GM19351 (cell line): ENCODE results near the gene TGFBR3L.
"Not testable (repeated sequence)": the region's sequence is repeated elsewhere in the genome, so short reads cannot be mapped to it uniquely, and the experiment has no call there.

ENCODE experiments used
- ATAC-seq: cut with Tn5 transposase; IDR thresholded peaks from one replicate; pipeline ENCODE4 v1.9.1; 2021; ENCODE audit warnings: mild to moderate bottlenecking, moderate library complexity; ENCODE audit not compliant: unreplicated experiment

The TGFBR3L gene

DNA sequence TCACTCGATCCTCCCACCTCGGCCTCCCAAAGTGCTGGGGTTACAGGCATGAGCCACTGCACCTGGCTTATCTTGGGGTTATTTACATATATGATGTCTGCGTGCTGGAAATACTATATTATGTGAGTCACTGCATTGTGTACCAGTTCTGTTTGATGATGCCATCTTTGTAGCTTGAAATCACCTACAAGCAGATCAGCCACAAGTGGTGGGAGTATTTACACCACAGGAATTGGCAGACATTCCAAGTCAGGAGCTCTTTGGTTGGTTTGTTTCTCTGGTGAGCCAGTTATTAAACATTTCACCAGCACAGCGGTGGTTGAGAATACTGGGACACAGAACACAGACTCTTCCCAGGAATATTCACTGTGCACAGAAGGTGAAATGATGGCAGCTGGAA, 33.3 kb downstream of the TGFBR3L start:
- ATAC-seq: no peak

DNA sequence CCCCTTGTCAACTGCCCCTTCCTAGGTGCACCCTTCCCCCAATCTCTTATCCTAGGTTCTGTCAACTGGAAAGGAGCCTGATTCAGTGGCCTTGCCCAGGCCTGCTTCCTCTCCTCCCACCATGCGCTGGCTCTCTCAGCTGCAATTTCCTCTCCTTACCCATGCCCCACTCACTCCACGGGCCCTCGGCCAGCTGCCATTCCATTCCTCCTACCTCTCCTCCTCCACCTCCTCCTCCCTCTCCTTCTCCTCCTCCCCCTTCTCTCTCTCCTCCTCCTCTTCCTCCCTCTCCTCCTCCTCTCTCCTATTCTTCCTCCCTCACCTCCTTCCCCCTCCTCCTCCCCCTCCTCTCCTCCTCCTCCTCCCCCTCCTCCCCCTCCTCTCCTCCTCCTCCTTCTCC, 38.4 kb downstream of the TGFBR3L start:
- ATAC-seq: no peak

DNA sequence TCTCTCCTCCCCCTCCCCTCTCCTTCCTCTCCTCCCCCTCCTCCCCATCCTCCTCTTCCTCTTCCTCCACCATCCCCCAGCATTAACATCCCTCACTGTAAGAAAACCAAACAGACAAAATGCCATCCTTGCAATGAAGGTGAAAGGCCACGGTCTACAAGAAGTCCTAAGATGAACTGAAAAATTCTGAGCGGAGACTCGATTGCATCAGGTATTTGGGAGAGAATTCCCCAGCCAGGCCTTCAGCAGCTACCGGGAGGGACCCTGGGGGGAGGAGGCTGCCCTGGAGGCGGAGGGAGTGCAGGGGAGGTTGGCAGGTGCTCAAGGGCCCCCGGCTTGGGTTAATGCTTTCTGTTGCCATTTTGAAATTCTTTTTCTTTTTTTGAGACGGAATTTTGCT, 38.9 kb downstream of the TGFBR3L start:
- ATAC-seq: no peak

DNA sequence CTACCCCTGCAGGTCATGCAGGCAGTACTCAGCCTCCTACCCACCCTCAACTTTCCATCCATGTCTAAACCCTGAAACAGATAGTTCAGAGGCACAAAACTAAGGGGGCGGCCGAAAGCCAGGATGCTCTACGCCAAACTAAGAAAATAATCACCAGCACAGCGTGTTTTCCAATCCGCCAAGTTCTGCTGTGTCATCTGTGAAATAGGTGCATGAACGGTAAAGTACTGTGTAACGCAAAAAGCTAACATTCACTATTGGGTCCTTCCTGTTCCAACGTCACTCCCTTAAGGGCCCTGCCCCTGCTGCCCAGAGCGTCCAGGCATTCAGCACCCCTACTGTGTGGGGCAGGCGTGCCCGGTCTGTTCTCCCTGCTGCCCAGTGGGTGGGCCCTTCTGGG, 41.1 kb downstream of the TGFBR3L start:
- ATAC-seq: no peak

DNA sequence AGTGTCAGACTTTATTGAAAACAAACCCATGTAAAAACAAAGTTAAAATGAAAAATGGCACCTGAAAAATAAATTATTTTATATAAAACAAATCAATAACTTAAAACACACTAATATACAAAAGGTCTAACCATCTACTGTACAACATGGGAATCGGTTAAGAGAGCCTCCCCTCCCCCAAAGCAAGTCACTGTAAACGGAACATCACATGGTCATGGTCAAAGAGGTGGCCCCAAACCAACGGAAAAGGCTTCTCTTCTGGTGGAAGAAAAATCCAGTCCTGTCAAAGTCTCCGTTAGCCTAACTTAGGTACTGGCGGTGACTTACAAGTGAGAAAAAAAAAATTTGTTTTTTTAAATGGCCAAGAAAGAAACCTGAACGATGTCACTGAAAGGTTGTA, 44.6 kb downstream of the TGFBR3L start:
- ATAC-seq: no peak

DNA sequence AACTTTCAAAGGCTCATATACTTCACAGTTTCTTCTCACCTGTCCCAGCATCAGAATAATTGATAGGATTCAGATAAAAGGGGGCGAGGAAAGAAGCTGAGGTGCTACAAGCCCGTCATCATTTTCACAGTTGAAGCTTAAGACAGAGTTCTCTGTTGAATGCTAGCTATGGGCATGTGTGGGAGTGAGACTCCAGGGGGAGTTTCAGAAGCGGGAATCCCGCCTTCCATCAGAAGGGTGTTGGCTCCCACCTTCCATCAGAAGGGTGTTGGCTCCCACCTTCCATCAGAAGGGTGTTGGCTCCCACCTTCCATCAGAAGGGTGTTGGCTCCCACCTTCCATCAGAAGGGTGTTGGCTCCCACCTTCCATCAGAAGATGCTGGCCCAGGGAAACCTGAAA, 46.5 kb downstream of the TGFBR3L start:
- ATAC-seq: not testable (repeated sequence)

DNA sequence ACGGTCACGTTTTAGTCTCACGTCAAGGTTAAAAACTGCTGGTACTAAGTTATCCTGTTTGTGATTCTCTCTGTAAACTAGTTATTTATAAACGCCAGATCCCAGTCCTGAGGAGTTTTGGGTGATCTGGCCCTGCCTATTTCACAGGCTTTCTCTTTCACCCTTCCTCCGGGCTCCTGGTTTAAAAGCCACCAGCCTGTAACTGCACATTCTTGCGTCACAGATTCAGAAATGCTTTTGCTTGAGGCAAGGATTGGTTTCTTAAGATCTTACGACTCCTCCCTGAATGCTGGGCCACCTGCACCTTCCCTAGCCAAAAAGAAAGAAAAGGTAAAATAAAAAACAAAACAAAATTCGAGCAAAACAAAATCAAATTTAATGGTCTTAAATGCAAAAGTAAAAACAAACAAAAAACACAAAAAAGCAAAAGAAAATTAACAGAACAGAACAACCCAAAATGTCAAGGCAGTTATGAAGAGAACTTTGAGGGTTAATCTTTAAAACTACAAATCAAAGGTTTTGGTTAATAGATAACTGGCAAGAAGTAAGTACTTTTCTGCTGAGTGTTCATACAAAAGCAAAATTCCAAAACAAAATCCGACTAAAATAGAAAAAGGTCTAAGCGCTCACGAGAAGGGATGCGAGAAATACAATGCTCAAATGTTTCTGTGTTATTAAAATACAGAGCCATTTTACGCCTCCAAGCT, 47.4 kb downstream of the TGFBR3L start:
- no peak for ATAC-seq

DNA sequence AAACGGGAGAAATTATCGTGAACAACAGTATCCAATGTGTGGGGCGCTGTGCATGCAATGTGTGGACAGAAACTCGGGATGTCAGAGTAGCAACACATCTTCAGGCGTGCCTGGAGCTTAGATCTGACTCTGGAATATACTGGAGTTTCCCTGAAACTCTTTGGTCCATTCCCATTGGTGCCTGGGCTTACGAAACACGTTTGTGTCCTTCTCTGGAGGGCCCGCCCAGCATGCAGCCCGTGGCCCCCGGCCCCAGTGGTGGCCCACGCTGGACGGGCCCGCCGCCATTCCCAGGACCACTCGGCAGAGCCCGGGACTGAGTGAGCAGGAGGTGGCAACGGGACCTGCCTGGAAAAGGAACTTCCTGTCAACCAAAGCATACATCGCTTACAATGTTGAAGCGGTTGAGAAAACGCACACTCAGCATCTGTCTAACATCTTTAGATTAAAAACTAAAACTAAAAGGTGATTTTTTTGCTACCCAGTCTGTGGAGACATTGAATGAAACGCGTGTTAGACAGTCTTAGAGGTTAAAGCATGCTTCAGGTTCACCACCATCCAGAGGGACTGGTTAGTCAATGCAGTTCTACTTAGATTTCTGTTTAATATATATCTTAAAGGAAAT, 48.1 kb downstream of the TGFBR3L start:
- ATAC-seq: no peak

DNA sequence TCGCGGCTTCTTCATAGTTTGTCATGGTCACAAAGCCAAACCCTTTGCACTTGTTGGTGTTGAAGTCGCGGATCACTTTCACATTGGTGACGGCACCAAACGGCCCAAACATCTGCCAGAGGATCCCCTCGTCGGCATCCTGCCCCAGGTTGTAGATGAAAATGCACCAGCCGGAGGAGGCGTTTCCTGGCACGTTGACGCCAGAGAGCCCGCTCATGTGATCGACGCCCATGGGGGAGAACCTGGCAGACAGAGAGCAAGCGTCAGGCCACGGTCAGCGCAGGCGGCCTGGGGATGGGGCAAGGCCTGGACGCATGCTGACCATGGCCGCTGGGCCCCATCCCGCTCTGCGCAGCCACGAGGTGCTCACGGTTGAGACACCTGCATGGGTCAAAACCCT, 48.9 kb downstream of the TGFBR3L start:
- ATAC-seq: no peak

DNA sequence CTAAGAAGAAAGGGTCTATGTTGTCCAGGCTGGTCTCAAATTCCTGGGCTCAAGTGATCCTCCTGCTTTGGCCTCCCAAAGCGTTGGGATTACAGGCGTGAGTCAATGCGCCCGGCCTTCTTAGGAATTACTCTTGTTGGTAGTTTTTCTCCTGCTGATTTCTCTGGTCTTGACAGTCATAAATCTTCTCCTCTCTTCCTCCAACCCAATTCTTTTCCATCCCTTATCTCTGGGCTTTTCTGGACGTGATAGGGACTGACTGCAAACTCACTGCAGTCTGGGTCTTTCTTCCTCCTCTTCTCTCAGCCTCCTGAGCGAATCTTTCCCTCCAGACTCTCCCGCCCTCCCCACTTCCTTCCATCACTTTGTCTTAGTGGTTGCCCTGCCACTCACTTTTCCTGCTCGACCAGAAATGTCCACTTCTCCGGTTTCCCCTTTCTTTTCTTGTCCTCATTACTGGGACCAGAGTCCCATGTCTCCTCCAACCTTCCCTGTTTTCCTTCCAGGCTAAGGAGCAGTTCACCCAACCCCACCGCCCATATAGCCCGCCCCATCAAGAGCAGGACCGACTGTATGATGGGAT, 50.7 kb downstream of the TGFBR3L start:
- ATAC-seq: no peak

DNA sequence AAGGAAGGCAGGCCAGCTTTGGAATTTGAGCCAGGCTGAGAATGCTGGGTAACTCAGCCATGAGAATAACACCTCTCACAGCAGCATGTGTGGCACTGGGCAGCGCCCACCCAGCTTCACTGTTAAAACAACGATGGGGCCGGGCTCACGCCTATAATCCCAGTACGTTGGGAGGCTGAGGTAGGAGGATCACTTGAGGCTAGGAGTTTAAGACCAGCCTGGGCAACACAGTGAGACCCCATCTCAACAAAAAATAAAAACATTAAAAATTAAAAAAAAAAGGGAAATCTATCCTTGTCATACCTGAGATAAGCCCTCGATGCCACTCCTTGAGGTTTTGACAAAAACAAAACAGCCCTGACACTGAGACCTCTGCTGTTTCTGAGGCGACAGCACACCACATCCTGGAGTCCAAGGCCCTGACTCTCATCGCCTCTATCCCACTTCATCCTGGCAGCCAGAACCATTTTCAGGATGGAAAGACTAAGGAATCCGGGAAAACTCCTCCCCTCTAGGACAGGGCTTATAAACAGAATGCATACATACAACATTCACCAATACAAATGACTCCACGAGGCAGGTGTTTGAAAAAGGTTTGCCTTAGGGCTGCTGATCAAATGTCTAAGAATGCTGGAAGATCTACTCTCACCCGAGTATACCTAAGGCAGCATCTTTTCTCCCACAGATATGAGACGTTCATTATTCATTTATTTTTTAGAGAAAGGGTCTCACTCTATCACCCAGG, 51.5 kb downstream of the TGFBR3L start:
- ATAC-seq: no peak

DNA sequence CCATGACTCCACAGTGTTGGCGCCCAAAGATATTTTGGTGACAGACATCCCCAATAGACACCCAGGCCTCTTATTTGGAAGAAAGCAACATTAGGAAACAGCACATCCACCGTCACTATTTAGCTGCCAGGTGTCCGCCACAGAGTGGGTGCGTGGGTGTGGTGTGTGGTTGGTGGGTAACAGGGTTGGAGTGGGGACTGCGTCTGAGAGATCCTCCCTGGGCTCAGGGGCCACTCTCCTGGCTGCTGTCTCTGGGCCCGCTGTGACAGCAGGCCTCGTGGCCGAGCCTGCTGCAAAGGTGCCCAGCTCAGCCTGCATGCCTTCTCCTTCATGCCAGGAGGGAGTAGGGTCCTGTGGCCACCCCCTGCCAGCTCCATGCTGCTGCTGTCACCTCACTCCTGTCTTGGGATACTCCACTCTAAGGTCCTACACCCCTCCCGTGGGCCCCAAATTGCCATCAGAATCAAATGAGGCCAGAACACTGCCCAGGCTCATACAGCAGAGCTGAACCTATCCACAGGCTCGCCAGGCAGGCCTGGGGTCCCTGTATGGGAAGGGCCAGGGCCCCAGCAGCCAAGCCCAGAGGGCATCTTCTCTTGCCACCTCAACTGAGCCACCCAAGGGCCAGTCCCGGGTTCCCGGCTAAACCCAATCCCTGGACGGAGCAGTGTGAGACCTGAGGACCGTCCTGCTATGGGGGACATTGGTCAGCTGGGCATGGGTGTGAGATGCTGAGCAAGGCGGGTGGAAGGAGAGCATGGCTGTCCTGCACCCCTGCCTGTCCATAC, 53.6 kb downstream of the TGFBR3L start:
- ATAC-seq: no peak
